ENCODE measurements around the gene WWC1.
A peak's percentile ranks its signal among the peaks of the same experiment; 100 is the strongest.

The WWC1 gene

GRCh38 chr5:168350315-168350714 is 58.9 kb downstream of the WWC1 start:
- no peak for DNase-seq (ENCODE audit: low read depth)
- H3K4me3 ChIP-seq (ENCODE audit: low read depth, low read length): no peak overlapping the region
- no peak for TF ChIP-seq CTCF (conservative IDR thresholded peaks at IDR 0.05; ENCODE audit: low read depth, low read length)

DNA sequence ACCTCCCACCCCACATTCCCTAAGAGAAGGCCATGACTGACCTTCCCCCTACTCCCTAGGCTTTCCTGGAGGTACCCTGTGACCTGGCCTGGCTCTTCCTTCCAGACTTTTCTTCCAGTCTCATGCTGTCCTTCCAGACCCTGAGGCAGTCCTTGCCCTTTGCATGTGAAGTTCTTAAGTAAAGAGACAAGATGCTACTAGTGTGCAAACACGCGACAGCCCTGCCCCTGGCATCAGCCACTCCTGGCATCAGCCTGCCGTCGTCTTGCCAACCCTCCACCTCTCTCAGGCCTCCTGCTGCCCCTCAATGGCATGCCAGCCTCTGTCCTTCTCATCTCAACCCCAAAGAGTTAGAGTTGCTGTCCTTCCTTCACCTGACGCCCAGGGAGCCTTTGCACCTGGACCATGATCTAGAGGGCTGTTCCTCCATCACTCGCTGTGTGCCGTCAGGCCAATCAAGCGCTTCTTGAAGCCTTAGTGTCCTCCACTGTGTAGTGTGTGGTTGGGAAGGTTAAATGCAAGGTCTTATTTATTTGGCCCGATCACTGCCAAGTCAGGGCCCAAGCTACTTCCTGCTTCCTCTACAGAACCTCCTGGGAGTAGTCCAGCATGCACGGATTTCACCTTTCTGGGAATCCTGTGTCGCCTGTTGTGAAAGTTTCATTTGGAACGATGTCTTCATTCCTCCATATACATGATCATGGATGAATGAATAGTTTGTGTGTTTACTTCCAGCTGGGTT is 61.9 kb downstream of the WWC1 start:
- TF ChIP-seq CTCF (conservative IDR thresholded peaks at IDR 0.05; ENCODE audit: low read depth, low read length): no peak
- no peak overlapping the region for H3K4me3 ChIP-seq (ENCODE audit: low read depth, low read length)
- DNase-seq (ENCODE audit: low read depth): peak; percentile 25

GRCh38 chr5:168354397-168354796 is 63.0 kb downstream of the WWC1 start:
- DNase-seq (ENCODE audit: low read depth): no peak
- no peak overlapping the region for H3K4me3 ChIP-seq (ENCODE audit: low read depth, low read length)
- TF ChIP-seq CTCF (conservative IDR thresholded peaks at IDR 0.05; ENCODE audit: low read depth, low read length): no peak

DNA sequence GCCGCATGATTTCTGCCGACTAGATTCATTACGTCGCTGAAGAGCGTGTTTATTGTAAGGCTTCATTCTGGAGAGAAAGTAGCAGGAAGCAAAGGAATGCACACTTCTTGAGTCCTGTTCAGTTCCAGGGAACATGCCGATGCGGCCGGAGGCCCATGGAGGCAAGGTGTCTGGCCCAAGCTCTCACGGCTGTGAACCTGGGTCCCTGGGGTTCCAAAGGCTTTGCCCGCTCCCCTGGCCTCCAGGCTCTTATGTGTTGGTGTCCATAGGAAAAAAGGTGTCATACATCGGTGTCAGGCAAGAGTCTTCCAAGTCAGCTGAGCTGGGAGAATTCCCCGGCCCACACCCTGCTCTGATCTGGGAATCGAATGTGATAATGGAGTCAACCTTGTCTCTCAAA is 64.7 kb downstream of the WWC1 start:
- H3K4me3 ChIP-seq (ENCODE audit: low read depth, low read length): no peak overlapping the region
- no peak for DNase-seq (ENCODE audit: low read depth)
- no peak for TF ChIP-seq CTCF (conservative IDR thresholded peaks at IDR 0.05; ENCODE audit: low read depth, low read length)

DNA sequence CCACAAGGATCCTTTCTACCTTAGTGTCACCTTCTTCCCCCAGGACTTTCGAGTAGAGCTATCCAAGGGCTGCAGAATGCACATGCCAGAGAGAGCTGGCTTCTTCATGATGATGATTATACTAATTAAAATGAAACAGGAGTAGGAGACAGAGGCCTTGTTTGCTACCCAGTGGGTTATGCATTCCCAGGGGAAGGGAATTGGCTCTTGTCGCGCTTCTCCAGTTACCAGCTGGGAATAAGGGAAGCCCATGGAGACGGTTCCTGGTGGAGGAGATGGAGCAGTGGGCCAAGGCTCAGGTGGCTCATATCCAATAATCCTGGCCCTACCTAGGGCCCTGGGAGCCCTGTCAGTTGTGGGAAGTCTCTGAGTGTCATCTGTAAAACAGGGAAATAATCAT is 65.1 kb downstream of the WWC1 start:
- DNase-seq (ENCODE audit: low read depth): no peak
- H3K4me3 ChIP-seq (ENCODE audit: low read depth, low read length): no peak overlapping the region
- TF ChIP-seq CTCF (conservative IDR thresholded peaks at IDR 0.05; ENCODE audit: low read depth, low read length): no peak

DNA sequence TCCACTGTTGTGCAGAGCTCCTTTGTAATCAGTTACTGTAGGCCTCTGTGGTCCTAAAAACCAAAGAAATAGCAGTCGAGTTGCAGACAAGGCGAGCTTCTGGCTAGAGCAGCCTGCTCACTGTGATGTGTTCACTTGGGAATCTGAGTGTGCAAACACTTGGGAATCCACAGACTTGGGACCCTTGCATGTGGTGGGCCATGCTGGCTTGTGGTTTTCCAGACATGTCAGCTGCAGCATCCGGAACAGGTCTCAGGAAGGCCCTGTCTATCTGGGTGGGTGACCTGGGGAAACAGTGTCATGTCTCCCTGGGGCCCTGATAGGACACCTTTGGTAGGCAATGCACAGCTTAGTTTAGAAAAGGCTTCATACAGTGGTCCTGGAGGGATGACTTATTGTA is 66.4 kb downstream of the WWC1 start:
- DNase-seq (ENCODE audit: low read depth): no peak
- no peak for TF ChIP-seq CTCF (conservative IDR thresholded peaks at IDR 0.05; ENCODE audit: low read depth, low read length)
- H3K4me3 ChIP-seq (ENCODE audit: low read depth, low read length): no peak overlapping the region

- DNase-seq (ENCODE audit: low read depth): no peak
- no peak overlapping the region for H3K4me3 ChIP-seq (ENCODE audit: low read depth, low read length)
- TF ChIP-seq CTCF (conservative IDR thresholded peaks at IDR 0.05; ENCODE audit: low read depth, low read length): no peak
Observed at GRCh38 chr5:168359820-168360460, 68.5 kb downstream of the WWC1 start.
